ENCODE results near the gene HBS1L.

Gene HBS1L

GRCh38 chr6:134921721-134922261 lies 132.8 kb downstream of the HBS1L start:
- Histone ChIP-seq H3K4me1 (ENCODE audit: insufficient read depth, low read length) (no peaks in the 10 kb centered on the region), H3K9ac (ENCODE audit: low read length) (no peak overlapping the region), H3K4me3 (ENCODE audit: low read depth in 1 of 2, low read length in 2 of 2) (no peak overlapping the region), H3K27me3 (ENCODE audit: control insufficient read depth in 1 of 2, insufficient read depth in 2 of 2, low read length in 2 of 2) (no peaks in the 10 kb centered on the region), H3K9me3 (ENCODE audit: low read length) (no peaks in the 10 kb centered on the region), H3K36me3 (ENCODE audit: insufficient read depth, low read length) (no peaks in the 10 kb centered on the region), H3K27ac (ENCODE audit: low read depth, low read length) (no peak overlapping the region)

GRCh38 chr6:134921276-134921675 lies 133.3 kb downstream of the HBS1L start:
- no peak overlapping the region for H3K27ac ChIP-seq (ENCODE audit: low read depth, low read length)
- H3K4me3 ChIP-seq (ENCODE audit: low read depth in 1 of 2, low read length in 2 of 2) = no peak overlapping the region
- H3K9me3 ChIP-seq (ENCODE audit: low read length) = no peaks in the 10 kb centered on the region
- H3K36me3 ChIP-seq (ENCODE audit: insufficient read depth, low read length) = no peaks in the 10 kb centered on the region
- H3K9ac ChIP-seq (ENCODE audit: low read length) = no peak overlapping the region
- no peaks in the 10 kb centered on the region for H3K27me3 ChIP-seq (ENCODE audit: control insufficient read depth in 1 of 2, insufficient read depth in 2 of 2, low read length in 2 of 2)
- no peaks in the 10 kb centered on the region for H3K4me1 ChIP-seq (ENCODE audit: insufficient read depth, low read length)

GRCh38 chr6:134920422-134920821 lies 134.2 kb downstream of the HBS1L start:
- H3K27ac ChIP-seq (ENCODE audit: low read depth, low read length) = no peak overlapping the region
- H3K4me1 ChIP-seq (ENCODE audit: insufficient read depth, low read length) = no peaks in the 10 kb centered on the region
- H3K36me3 ChIP-seq (ENCODE audit: insufficient read depth, low read length) = no peaks in the 10 kb centered on the region
- no peaks in the 10 kb centered on the region for H3K27me3 ChIP-seq (ENCODE audit: control insufficient read depth in 1 of 2, insufficient read depth in 2 of 2, low read length in 2 of 2)
- no peak overlapping the region for H3K9ac ChIP-seq (ENCODE audit: low read length)
- H3K9me3 ChIP-seq (ENCODE audit: low read length) = no peaks in the 10 kb centered on the region
- H3K4me3 ChIP-seq (ENCODE audit: low read depth in 1 of 2, low read length in 2 of 2) = no peak overlapping the region

GRCh38 chr6:134918418-134918961 lies 136.1 kb downstream of the HBS1L start:
- no peaks in the 10 kb centered on the region for H3K36me3 ChIP-seq (ENCODE audit: insufficient read depth, low read length)

GRCh38 chr6:134911547-134911946 lies 143.1 kb downstream of the HBS1L start:
- H3K4me1 ChIP-seq (ENCODE audit: insufficient read depth, low read length) = peaks cover 12% of the 10 kb centered on the region
- no peak overlapping the region for H3K27ac ChIP-seq (ENCODE audit: low read depth, low read length)
- no peak overlapping the region for H3K9ac ChIP-seq (ENCODE audit: low read length)
- no peak overlapping the region for H3K4me3 ChIP-seq (ENCODE audit: low read depth in 1 of 2, low read length in 2 of 2)
- H3K9me3 ChIP-seq (ENCODE audit: low read length) = no peaks in the 10 kb centered on the region
- H3K36me3 ChIP-seq (ENCODE audit: insufficient read depth, low read length) = no peaks in the 10 kb centered on the region
- H3K27me3 ChIP-seq (ENCODE audit: control insufficient read depth in 1 of 2, insufficient read depth in 2 of 2, low read length in 2 of 2) = no peaks in the 10 kb centered on the region

More at GRCh38 chr6:134918418-134918961, 136.1 kb downstream of the HBS1L start:
- no peaks in the 10 kb centered on the region for H3K4me1 ChIP-seq (ENCODE audit: insufficient read depth, low read length)
- no peaks in the 10 kb centered on the region for H3K27me3 ChIP-seq (ENCODE audit: control insufficient read depth in 1 of 2, insufficient read depth in 2 of 2, low read length in 2 of 2)
- H3K9me3 ChIP-seq (ENCODE audit: low read length) = no peaks in the 10 kb centered on the region
- H3K27ac ChIP-seq (ENCODE audit: low read depth, low read length) = no peak overlapping the region
- no peak overlapping the region for H3K4me3 ChIP-seq (ENCODE audit: low read depth in 1 of 2, low read length in 2 of 2)
- no peak overlapping the region for H3K9ac ChIP-seq (ENCODE audit: low read length)

GRCh38 chr6:134910593-134910935 lies 144.1 kb downstream of the HBS1L start:
- H3K27ac ChIP-seq (ENCODE audit: low read depth, low read length) = no peak overlapping the region
- no peak overlapping the region for H3K9ac ChIP-seq (ENCODE audit: low read length)
- no peaks in the 10 kb centered on the region for H3K9me3 ChIP-seq (ENCODE audit: low read length)
- no peak overlapping the region for H3K4me3 ChIP-seq (ENCODE audit: low read depth in 1 of 2, low read length in 2 of 2)
- no peaks in the 10 kb centered on the region for H3K36me3 ChIP-seq (ENCODE audit: insufficient read depth, low read length)
- no peaks in the 10 kb centered on the region for H3K27me3 ChIP-seq (ENCODE audit: control insufficient read depth in 1 of 2, insufficient read depth in 2 of 2, low read length in 2 of 2)
- H3K4me1 ChIP-seq (ENCODE audit: insufficient read depth, low read length) = peaks cover 12% of the 10 kb centered on the region
